Measurements from ENCODE around the gene GRIP2. TPM values are rescaled to one million over a fixed set of nuclear protein-coding genes. Genes with fewer than 3 reads are reported as not detected.

Gene GRIP2
- total RNA-seq, 6 experiments from 2014 or later: 0.04 to 0.44 (median 0.33) TPM; not detected in 1

DNA sequence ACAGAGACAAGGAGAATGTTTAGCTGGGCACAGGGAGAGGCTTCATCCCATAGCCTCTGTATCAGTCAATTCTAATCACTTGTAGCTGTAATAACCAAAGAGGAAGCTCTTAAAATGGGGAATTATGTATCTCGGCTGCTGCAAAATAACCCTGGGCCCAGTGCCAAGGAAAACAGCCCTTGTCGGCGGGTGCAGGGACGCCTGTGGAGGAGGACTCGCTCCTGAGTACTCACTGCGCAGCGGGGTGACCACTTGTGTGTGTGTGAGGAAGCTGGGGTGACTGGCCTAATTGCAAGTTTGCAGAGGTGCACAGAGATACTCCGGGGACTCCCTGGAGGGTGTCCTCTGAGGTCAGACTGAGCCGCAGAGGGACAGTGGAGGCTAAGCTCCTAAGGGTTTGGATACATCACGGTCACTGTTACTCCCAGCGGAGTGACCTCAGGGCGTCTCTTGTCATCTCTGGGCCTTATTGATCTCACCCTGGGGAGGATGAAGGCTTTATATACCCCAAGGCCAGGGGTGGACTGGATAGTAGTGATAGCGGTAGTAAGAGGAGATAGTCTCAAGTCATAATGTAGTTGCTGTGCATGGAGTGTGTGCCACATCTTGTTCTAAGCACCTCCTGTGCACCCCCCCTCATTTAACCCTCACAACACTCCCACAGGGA lies 100.5 kb downstream of the GRIP2 start:
- H3K4me1 ChIP-seq: no peaks in the 10 kb centered on the region
- WGBS (ENCODE audit: insufficient coverage, low coverage, low lambda C conversion rate, missing lambda C conversion rate): 24% methylated on average over 9 of the region's 13 CpGs
- intact Hi-C loops (cut with DNase I): no loop called here
- H3K27me3 ChIP-seq: peaks cover 0 to 5% of the 10 kb centered on the region in 2 donors
- no peak overlapping the region for H3K27ac ChIP-seq
- no peaks in the 10 kb centered on the region for H3K9me3 ChIP-seq
- no peaks in the 10 kb centered on the region for H3K36me3 ChIP-seq
- DNase-seq: peak; percentile 73 to 80 (median 75)
- TF ChIP-seq, protein P1, sequence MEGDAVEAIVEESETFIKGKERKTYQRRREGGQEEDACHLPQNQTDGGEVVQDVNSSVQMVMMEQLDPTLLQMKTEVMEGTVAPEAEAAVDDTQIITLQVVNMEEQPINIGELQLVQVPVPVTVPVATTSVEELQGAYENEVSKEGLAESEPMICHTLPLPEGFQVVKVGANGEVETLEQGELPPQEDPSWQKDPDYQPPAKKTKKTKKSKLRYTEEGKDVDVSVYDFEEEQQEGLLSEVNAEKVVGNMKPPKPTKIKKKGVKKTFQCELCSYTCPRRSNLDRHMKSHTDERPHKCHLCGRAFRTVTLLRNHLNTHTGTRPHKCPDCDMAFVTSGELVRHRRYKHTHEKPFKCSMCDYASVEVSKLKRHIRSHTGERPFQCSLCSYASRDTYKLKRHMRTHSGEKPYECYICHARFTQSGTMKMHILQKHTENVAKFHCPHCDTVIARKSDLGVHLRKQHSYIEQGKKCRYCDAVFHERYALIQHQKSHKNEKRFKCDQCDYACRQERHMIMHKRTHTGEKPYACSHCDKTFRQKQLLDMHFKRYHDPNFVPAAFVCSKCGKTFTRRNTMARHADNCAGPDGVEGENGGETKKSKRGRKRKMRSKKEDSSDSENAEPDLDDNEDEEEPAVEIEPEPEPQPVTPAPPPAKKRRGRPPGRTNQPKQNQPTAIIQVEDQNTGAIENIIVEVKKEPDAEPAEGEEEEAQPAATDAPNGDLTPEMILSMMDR (IDR thresholded peaks at IDR 0.05): no peak
- no peak overlapping the region for H3K4me3 ChIP-seq
- ATAC-seq: peak; percentile 51 to 66 (median 60)

Small RNA genes within 50 kb of the gene (small RNA-seq; reads per million reads assigned to genes)
- gene RNU6-905P: 0 reads per million in 2 experiments

Other genes with a start within 250 kb of the GRIP2 start
- gene SLC6A6, start 137.7 kb downstream of the GRIP2 start, total RNA-seq: 1 to 10 TPM; 1.5 to 8.2 (median 4.1) TPM
- 10 to 100 TPM in 3 of 6 experiments, 1 to 10 TPM in 3; 7.5 to 11.7 (median 10.6) TPM for gene CCDC174, start 111.4 kb upstream of the GRIP2 start, total RNA-seq
- under 1 TPM in 2 of 6 experiments, not detected in 4; 0.09 to 0.11 TPM for gene C3orf20, start 134.8 kb upstream of the GRIP2 start, total RNA-seq